Stimulated activated naive CD8-positive, alpha-beta T cell treated with anti-CD3 and anti-CD28 coated beads, Interleukin-15, amount 100 ng/mL, for 72 hours (primary cell): ENCODE results near the gene GSE1.

ENCODE experiments used
- ATAC-seq: fragments of 150-1000 bp; cut with Tn5 transposase; 2 replicates; pipeline ENCODE4 v1.10.0; 2021; ENCODE audit warnings: mild to moderate bottlenecking, moderate library complexity
- DNase-seq, 2 donors: peaks; one replicate each; pipeline ENCODE4 v3.0.0; 2021 to 2022
- H3K27ac Mint-ChIP-seq, 2 donors: one replicate each; pipeline ENCODE4 v1.8.0; 2022; ENCODE audit warnings: mild to moderate bottlenecking in 2 of 2, mixed read lengths in 2 of 2, moderate library complexity in 2 of 2
- H3K27me3 Mint-ChIP-seq: one replicate; pipeline ENCODE4 v1.8.0; 2022; ENCODE audit warnings: mixed read lengths
- H3K4me1 Mint-ChIP-seq: one replicate; pipeline ENCODE4 v1.8.0; 2022; ENCODE audit warnings: mild to moderate bottlenecking, mixed read lengths
- H3K4me3 Mint-ChIP-seq, 2 donors: one replicate each; pipeline ENCODE4 v1.8.0; 2022; ENCODE audit warnings: mild to moderate bottlenecking in 2 of 2, mixed read lengths in 2 of 2, moderate library complexity in 1 of 2
- H3K9me3 Mint-ChIP-seq, 2 donors: one replicate each; pipeline ENCODE4 v1.8.0; 2022; ENCODE audit warnings: mixed read lengths in 2 of 2

GSE1 gene

DNA sequence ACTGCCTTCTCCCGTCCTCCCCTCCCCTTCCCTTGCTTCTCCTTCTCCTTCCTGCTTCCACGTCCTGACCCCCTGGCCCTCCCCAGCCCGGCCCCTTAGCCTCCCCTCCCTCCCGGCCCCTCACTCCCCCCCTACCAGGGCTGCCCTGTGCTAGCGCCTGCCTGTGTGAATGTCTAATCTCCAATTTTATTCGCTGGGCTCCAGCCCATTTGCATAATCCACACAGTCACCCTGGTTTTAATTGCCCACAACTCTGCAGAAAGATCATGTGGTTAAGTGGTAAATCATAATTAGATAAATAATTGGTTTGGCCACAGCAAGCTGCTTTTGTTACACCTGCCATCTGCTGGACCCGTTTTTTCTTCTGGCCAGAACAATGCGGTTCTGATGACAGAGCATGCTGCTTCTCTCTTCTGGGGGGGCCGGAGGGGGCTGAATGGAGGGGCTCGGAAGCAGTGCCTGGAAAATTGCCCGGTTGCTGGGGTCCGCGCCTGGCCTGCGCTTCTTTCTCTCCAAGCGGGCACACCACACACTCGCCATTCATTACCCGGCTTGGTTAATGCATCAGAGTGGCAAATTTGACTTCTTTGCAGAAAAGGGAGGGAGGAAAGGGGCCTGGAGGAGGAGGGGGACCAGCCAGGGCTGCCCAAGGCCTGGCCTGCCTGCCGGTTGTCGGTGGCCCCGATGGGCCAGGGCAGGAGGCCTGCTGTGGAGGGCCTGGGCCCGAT is 19.5 kb upstream of the GSE1 start:
- DNase-seq (no peak), ATAC-seq (peak; percentile 5)
- Mint-ChIP-seq H3K4me3 (no peak overlapping the region), H3K27ac (peak overlapping the region in 1 of 2 donors; percentile 73), H3K27me3 (no peaks in the 10 kb centered on the region), H3K9me3 (no peaks in the 10 kb centered on the region), H3K4me1 (peaks cover 32% of the 10 kb centered on the region)

DNA sequence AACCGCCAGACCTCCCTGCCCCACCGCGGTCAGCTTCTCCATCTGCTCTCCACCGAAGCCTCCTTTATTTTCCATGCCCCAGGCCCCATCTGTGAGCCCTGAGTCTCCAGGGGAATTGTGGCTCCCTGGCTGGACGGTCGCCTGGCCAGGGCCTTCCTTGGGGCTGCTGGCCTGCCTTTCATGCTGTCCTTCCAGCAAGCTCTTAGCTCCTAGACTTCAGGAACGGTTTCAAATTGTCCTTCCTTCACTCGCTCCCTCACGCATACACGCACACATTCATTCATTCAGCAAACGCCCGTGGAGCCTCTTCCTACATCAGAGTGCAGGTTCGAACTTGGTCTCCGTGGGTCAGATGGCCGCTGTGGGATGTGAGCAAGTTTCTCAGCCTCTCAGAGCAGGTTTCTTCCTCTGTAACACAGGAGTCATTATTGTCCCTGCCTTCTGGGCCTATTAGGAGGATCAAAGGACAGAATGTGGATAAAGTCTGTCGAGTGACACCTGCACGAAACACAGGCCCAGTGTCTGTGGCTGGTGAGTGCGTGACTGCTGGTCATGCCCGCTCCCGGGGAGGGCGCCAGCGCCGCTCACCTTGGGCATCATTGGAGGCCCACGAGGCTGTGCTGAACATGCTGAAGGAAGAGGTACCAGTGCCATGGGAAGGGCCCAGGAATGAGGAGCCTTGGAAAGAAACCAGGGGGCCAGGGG is 18.7 kb upstream of the GSE1 start:
- ATAC-seq (no peak), DNase-seq (no peak)
- peak overlapping the region in 1 of 2 donors; percentile 67 for H3K27ac Mint-ChIP-seq
- no peak overlapping the region for H3K4me3 Mint-ChIP-seq
- peaks cover 38% of the 10 kb centered on the region for H3K4me1 Mint-ChIP-seq
- H3K9me3 Mint-ChIP-seq: no peaks in the 10 kb centered on the region
- H3K27me3 Mint-ChIP-seq: no peaks in the 10 kb centered on the region

DNA sequence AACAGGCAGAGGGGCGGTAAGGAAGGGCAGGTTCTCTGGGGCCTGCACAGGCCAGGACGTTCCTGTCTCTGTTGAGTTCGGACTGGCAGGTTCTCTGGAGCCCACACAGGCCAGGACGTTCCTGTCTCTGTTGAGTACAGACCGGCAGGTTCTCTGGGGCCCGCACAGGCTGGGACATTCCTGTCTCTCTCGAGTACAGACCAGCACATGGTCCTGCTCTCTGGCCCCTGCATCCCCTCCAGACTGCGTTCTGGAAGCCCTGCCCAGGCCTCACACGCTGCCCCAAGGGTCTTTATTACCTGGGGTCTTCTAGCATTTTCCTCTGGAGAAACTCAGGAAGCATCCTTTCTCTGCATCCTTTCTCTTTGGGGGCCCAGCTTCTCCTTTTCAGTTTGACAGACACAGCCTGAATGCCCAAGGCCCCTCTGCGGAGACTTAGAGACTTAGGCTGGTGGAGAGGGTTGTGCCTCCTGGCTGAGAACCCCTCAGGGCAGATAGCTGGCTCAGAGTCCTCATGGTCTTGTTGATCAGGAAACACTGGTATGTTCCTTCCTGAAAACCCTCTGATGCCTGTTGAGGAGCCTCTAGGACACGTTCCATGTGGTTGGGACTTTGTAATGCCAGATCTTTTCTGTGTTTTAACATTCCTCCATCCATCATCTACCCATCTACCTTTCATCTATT is 18.0 kb upstream of the GSE1 start:
- Mint-ChIP-seq H3K27ac (peak overlapping the region in 1 of 2 donors; percentile 51), H3K9me3 (no peaks in the 10 kb centered on the region), H3K4me1 (peaks cover 45% of the 10 kb centered on the region), H3K27me3 (no peaks in the 10 kb centered on the region), H3K4me3 (no peak overlapping the region)
- DNase-seq (no peak), ATAC-seq (no peak)

DNA sequence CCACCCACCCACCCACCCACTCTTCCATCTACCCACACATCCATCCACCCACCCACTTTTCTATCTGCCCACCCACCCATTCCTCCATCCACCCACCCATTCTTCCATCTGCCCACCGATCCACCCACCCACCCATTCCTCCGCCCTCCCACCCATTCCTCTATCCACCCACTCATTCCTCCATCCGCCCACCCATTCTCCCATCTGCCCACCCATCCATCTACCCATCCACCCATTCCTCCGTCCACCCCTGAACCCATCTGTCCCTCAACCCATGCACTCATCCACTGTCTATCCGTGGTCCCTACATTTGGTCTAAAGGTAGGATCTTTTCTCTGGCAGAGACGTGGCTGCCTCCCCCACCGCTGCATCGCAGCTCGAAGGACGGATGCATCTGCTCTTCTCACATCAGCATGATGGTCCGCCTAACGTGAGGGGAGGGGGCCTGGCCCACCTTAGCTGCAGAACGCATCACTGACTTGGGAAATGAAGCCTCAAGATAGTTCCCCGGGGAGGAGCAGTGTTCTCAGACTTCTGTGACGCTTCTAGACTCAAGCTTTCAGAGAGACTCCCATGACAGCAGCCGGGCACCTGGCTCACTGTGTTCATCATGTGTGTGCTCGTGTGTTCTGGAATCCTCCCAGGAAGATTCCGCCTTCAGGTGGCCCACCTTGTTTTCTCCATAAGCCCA is 17.2 kb upstream of the GSE1 start:
- no peaks in the 10 kb centered on the region for H3K27me3 Mint-ChIP-seq
- H3K27ac Mint-ChIP-seq: no peak overlapping the region
- ATAC-seq: no peak
- H3K4me1 Mint-ChIP-seq: peaks cover 50% of the 10 kb centered on the region
- no peak for DNase-seq
- H3K4me3 Mint-ChIP-seq: no peak overlapping the region
- H3K9me3 Mint-ChIP-seq: no peaks in the 10 kb centered on the region

DNA sequence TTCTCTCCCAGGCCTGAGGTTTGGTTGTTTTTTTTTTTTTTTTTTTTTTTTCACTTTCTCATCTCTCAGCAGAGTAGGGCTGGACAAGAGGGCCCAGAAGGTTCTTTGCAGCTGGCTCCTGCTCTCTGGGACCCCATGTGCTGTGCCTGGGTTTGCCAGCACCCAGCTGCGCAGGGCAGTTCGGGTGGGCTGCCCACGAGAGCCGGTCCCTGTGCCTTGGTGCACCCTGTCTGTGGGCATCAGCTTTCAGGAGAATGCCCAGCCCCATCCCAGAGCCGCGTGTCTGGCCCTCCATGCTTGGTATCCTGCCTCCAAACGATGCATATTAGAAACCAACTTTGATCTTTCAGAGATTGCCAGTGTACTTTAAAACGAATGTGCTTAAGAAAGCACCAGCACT is 15.0 kb upstream of the GSE1 start:
- DNase-seq (no peak), ATAC-seq (no peak)
- Mint-ChIP-seq H3K27me3 (no peaks in the 10 kb centered on the region), H3K27ac (no peak overlapping the region), H3K9me3 (no peaks in the 10 kb centered on the region), H3K4me3 (no peak overlapping the region), H3K4me1 (peaks cover 45% of the 10 kb centered on the region)

DNA sequence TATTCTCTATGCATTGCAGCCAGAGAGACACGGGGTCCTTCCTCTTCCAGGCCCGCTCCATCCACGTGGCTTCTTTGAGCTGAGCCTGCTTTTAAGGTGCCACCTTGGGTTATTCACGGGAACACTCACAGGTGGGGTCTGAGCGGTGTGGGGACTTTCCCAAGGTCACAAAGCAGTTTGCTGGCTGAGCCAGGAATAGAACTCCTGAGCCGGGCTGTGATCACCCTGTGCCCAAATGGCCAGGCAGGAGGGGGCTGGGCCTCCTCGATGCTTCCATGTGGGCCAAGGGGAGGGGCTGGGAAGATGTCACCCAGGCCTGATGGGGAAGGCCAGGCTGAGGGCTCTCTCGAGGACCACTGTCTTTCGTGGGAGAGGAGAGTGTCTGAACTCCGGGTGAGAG is 13.0 kb upstream of the GSE1 start:
- no peak overlapping the region for H3K4me3 Mint-ChIP-seq
- no peak overlapping the region for H3K27ac Mint-ChIP-seq
- peaks cover 37% of the 10 kb centered on the region for H3K4me1 Mint-ChIP-seq
- no peak for ATAC-seq
- no peak for DNase-seq
- H3K27me3 Mint-ChIP-seq: no peaks in the 10 kb centered on the region
- H3K9me3 Mint-ChIP-seq: no peaks in the 10 kb centered on the region

DNA sequence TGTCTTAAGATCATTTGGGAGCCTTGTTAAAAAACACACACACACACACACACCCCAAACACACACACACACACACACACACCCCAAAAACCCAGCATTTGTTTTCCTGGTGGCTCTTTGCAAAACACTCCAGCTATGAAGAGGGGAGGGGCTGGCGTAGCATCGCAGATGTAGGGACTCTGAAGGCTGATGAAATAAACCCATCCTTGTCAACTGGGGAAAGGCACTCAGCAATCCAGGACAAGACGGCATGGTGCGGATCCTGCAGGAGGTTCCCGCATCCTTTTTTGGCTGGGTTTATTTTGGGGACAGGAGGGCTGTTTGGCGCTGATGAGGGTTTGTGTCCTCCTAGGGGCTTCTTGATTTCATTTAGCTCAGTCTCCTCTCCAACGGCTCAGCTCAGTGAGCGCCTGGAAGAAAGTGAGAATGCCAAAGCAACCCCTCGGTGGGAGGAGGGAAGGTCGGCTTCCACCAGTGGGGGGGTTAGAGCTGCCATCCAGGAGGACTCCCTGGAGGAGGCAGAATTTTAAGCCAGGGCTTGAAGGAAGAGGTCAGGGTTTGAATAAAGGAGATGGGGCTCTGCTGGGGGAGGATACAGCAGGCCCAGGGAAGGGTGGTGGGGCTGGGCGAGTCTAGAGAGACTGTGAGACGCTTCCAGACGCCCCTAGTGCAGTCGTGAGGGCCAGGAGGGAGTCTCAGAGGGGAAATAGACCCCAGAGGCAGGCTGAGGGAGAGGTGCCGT is 12.4 kb upstream of the GSE1 start:
- Mint-ChIP-seq H3K4me1 (peaks cover 38% of the 10 kb centered on the region), H3K27ac (peak overlapping the region; percentile 31 to 63), H3K4me3 (no peak overlapping the region), H3K9me3 (no peaks in the 10 kb centered on the region), H3K27me3 (no peaks in the 10 kb centered on the region)
- DNase-seq (no peak), ATAC-seq (no peak)

DNA sequence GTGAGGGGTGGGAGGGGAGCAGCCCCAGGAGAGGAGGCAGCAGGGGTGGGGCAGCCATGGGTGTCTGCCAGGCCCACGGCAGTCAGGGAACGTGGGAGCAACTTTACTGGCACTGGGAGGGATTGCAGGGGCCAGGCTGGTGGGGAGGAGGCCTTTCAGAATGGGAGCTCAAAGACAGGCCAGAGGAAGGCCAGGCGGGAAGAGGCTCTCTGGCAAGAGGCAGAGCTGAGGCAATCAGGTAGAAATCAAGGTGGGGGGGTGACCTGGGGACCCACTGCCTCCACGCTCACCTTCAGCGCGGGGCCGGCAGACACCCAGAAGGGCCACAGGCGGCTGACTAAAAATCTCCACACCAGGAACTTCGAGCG is 11.9 kb upstream of the GSE1 start:
- Mint-ChIP-seq H3K27me3 (no peaks in the 10 kb centered on the region), H3K9me3 (no peaks in the 10 kb centered on the region), H3K27ac (no peak overlapping the region), H3K4me3 (no peak overlapping the region), H3K4me1 (peaks cover 38% of the 10 kb centered on the region)
- ATAC-seq (no peak), DNase-seq (no peak)

DNA sequence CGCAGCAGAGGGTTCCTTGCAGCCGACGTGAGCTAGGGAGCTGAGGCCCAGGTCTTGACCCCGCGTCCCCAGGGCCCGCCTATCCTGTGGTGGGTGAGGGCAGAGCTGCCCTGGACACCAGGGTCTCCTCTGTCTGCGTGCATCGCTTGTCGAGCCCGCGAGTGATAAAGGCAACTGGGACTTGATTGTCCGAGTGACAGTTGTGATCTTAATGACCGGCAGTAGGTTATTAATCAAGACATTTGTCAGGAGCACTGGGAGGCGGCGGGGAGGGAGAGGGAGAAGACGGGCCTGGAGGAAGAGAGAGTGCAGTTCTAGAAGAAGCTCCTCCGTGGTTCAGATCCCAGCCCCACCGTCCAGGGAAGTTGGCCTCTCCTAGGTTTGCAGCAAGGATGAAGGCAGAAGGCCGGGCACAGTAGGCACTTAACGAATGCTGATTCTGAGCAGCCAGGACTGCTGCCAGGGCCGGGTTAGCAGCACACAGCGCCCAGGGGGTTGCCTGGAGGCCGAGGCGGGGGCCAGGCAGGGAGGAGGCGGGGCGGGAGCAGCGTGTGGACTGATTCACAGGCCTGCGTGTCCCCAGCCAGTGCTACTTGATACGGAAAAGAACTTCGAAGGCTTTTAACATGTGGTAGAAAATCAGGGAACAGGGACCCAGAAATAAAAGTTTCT is 11.3 kb upstream of the GSE1 start:
- no peak for ATAC-seq
- no peak for DNase-seq
- H3K4me3 Mint-ChIP-seq: no peak overlapping the region
- H3K27ac Mint-ChIP-seq: no peak overlapping the region
- peaks cover 41% of the 10 kb centered on the region for H3K4me1 Mint-ChIP-seq
- H3K27me3 Mint-ChIP-seq: no peaks in the 10 kb centered on the region
- no peaks in the 10 kb centered on the region for H3K9me3 Mint-ChIP-seq

DNA sequence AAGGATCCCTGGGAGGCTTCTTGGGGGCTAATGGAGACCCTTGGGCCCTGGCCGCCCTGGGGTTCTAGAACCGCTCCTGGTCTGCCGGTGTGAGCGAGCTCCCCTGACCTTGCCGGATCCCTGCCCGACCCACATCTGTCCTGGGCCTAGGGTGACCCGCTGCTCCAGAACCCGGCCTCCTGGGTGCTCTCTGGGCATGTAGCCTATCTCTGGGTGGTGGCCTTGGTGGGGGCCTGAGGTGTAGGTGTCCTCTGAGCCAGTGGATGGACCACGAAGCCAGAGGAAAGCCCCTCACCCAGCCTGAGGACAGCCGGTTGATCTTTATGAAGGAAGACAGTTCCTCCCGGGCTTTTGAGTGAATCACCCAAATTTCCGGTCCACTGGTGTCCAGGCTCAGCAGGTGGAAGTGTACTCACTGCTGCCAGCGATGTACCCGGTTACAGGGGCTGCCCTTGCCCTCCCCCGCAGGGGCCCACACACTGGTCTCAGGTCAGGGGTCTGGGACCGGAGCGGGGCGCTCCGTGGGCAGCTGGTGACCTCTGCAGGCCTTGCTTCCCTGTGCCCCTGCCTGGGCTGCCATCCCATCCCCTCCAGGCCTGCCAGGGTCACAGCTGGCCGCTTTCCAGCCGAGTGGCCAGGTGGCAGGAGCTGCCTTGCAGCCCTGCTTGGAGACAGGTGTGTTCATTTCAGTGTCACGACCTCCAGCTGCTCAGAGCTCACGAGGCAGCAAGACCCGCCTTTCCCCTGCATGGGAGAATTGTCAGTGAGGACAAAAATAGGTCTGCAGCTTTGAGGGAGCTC is 10.5 kb upstream of the GSE1 start:
- ATAC-seq (no peak), DNase-seq (no peak)
- Mint-ChIP-seq H3K4me1 (peaks cover 48% of the 10 kb centered on the region), H3K27ac (peak overlapping the region in 1 of 2 donors; percentile 89), H3K27me3 (no peaks in the 10 kb centered on the region), H3K9me3 (no peaks in the 10 kb centered on the region), H3K4me3 (no peak overlapping the region)

DNA sequence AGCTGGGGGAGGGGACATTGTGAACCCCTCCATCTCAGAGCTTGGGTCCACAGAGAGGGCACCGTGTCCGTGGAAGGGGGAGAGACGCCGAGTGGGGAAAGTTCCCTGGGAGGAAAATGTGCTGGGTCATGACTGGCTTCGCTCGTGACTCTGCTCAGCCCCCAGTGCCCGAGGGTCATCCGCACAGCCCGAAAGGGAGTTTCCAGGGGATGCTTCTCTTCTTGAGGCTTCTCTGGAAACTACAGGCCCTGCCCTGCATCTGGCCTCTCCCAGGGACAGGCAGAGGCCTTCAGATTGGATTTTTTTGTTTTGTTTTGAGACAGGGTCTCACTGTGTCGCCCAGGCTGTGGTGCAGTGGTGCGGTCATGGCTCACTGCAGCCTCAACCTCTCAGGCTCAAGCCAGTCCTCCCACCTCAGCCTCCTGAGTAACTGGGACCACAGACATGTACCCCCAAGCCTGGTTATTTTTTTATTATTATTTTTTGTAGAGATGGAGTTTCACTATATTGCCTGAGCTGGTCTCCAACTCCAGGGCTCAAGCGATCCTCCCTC is 9.8 kb upstream of the GSE1 start:
- H3K9me3 Mint-ChIP-seq: no peaks in the 10 kb centered on the region
- H3K27me3 Mint-ChIP-seq: no peaks in the 10 kb centered on the region
- no peak overlapping the region for H3K4me3 Mint-ChIP-seq
- H3K4me1 Mint-ChIP-seq: peaks cover 55% of the 10 kb centered on the region
- ATAC-seq: no peak
- peak overlapping the region in 1 of 2 donors; percentile 89 for H3K27ac Mint-ChIP-seq
- DNase-seq: no peak

DNA sequence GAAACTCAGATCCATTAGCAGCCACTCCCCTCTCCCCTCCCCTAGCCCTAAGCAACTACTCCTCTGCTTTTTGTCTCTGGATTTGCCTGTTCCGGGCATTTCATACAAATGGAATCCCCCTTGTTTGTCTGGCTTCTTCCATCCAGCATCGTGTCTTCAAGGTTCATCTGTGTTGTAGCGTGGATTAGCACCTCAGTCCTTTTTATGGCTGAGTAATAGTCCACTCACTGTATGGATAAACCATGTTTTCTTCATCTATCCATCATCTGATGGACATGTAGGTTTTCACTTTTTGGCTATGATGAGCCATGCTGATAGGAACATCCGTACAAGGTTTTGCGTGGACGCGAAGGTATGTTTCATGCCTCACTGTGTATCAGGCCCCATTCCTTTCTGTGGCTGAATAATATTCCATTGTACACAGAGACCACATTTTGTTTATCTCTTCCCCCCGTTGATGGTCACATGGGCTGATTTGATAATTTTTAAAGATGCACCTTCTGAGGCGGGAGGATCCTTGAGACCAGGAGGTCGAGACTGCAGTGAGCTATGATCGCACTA is 8.9 kb upstream of the GSE1 start:
- DNase-seq: no peak
- H3K4me1 Mint-ChIP-seq: peaks cover 59% of the 10 kb centered on the region

DNA sequence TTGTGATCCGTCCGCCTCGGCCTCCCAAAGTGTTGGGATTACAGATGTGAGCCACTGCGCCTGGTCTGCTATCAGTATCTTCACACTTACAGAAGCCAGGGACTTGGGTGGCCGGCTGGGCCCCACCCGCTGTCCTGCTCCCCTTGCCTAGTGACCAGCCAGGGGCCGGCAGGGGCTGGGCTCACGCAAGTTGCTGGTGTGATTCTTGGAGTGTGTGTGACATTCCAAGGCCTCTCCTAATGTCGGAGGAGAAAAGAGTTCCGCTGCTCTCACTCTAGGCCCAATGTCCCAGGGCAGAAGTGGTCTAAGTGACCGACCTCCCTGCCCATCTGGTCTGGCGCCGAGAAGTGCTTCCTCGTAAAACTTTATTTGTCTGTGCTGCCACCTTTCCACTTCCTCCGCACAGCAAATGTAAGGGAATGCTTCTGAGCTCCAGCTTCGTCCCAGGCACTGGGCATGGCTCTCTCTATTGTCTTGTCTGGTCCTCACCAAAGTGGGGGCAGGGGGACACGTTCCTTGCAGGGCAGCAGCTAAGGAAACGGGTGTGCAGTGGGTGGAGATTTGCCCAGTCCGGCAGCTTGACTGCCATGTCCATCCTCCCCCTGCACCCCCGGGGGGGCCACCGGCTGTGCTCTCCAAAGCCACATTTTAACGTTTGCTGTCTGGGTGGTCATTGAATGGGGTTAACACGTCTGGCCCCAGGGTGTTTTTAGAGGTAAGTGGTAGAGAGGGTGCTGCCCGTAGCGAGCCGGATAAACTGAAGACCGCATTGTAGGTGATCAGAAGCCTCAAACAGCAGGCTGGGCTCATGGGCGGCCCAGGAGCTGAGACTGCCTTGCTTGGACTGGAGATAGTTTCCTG is 7.8 kb upstream of the GSE1 start:
- no peak for ATAC-seq
- DNase-seq: no peak
- Mint-ChIP-seq H3K27me3 (no peaks in the 10 kb centered on the region), H3K4me1 (peaks cover 61% of the 10 kb centered on the region), H3K4me3 (no peak overlapping the region), H3K9me3 (no peaks in the 10 kb centered on the region), H3K27ac (no peak overlapping the region)

More for the DNA sequence above, 8.9 kb upstream of the GSE1 start:
- H3K27ac Mint-ChIP-seq: peak overlapping the region in 1 of 2 donors; percentile 50
- no peaks in the 10 kb centered on the region for H3K9me3 Mint-ChIP-seq
- ATAC-seq: no peak
- H3K27me3 Mint-ChIP-seq: no peaks in the 10 kb centered on the region
- H3K4me3 Mint-ChIP-seq: no peak overlapping the region
